K562 (cell line): ENCODE measurements around the gene PIP4K2A.

Source experiments
- ADNP ChIP-seq: fragments of 200-800 bp; sonication (Bioruptor generic); IDR thresholded peaks from 2 replicates; pipeline ENCODE4 v1.6.1; 2016; ENCODE audit warnings: missing genetic modification characterization, missing compliant biosample characterization
- ATF1 ChIP-seq, 2 experiments: fragments of 450-650 bp in 1 of 2; IDR thresholded peaks; 2 replicates each; pipeline ENCODE4 v1.6.1; 2016; ENCODE audit warnings: missing compliant biosample characterization in 1 of 2, missing genetic modification characterization in 1 of 2
- TF ChIP-seq, protein P1 (sequence below): sonication (generic); formaldehyde crosslinking; IDR thresholded peaks from 2 replicates; pipeline ENCODE4 v1.8.0; 2023; ENCODE audit warnings: mild to moderate bottlenecking, missing genetic modification reagents
- TF ChIP-seq, protein P2 (sequence below): sonication (generic); formaldehyde crosslinking; IDR thresholded peaks from 2 replicates; pipeline ENCODE4 v1.8.1; 2022; ENCODE audit warnings: missing genetic modification reagents
- TF ChIP-seq, protein P3 (sequence below), 3 experiments: IDR thresholded peaks in 2 of 3; conservative IDR thresholded peaks in 1 of 3; 2 replicates each; pipeline ENCODE4 v1.5.1; 2011 to 2012; ENCODE audit warnings: low read length in 3 of 3, mild to moderate bottlenecking in 3 of 3, control low read depth in 2 of 3, improper control_type of control experiment in 1 of 3, inconsistent platforms in 1 of 3, low read depth in 1 of 3, mixed read lengths in 1 of 3, moderate library complexity in 1 of 3; ENCODE audit not compliant: insufficient read depth in 2 of 3
- TF ChIP-seq, protein P4 (sequence below): fragments of 250-450 bp; sonication (Bioruptor Pico); IDR thresholded peaks from 2 replicates; pipeline ENCODE4 v1.9.0; 2021; ENCODE audit warnings: mild to moderate bottlenecking, inconsistent platforms
- TF ChIP-seq, protein P5 (sequence below), 2 experiments: fragments of 450-650 bp; IDR thresholded peaks; 2 replicates each; pipeline ENCODE4 v1.6.1; 2016
- TF ChIP-seq, protein P6 (sequence below): fragments of 450-650 bp; IDR thresholded peaks from 2 replicates; pipeline ENCODE4 v1.6.1; 2017; ENCODE audit warnings: mild to moderate bottlenecking, moderate library complexity

DNA sequence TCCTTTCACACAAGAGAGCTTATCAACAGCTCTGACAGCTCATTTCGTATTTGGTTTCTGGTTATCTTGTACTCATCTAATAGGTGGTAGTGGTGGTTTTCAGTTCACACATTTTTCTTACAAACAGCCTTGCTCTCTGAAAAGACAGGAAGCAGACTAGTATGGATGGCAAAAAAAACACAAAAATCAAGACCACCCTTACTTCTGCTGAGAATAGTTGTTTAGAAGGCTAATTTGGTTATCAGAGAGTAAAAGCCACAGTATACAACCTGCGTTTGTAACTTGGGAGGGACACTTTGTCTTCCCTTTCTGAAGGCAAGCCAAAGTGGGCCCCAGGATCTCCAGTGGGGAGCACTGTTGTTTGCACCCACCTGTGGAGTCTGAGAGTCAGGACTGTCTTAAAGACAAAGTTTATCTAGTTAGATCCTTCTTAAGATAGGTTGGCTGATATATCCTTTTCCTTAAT is 68.0 kb downstream of the PIP4K2A start:
- TF ChIP-seq ADNP (tag) (no peak), ATF1 (CRISPR knock-in tag; IDR thresholded peaks at IDR 0.05) (no peak), ATF1 (tag; IDR thresholded peaks at IDR 0.05) (no peak)
- TF ChIP-seq, protein P1, sequence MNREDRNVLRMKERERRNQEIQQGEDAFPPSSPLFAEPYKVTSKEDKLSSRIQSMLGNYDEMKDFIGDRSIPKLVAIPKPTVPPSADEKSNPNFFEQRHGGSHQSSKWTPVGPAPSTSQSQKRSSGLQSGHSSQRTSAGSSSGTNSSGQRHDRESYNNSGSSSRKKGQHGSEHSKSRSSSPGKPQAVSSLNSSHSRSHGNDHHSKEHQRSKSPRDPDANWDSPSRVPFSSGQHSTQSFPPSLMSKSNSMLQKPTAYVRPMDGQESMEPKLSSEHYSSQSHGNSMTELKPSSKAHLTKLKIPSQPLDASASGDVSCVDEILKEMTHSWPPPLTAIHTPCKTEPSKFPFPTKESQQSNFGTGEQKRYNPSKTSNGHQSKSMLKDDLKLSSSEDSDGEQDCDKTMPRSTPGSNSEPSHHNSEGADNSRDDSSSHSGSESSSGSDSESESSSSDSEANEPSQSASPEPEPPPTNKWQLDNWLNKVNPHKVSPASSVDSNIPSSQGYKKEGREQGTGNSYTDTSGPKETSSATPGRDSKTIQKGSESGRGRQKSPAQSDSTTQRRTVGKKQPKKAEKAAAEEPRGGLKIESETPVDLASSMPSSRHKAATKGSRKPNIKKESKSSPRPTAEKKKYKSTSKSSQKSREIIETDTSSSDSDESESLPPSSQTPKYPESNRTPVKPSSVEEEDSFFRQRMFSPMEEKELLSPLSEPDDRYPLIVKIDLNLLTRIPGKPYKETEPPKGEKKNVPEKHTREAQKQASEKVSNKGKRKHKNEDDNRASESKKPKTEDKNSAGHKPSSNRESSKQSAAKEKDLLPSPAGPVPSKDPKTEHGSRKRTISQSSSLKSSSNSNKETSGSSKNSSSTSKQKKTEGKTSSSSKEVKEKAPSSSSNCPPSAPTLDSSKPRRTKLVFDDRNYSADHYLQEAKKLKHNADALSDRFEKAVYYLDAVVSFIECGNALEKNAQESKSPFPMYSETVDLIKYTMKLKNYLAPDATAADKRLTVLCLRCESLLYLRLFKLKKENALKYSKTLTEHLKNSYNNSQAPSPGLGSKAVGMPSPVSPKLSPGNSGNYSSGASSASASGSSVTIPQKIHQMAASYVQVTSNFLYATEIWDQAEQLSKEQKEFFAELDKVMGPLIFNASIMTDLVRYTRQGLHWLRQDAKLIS (CRISPR knock-in tag) = no peak
- TF ChIP-seq, protein P2, sequence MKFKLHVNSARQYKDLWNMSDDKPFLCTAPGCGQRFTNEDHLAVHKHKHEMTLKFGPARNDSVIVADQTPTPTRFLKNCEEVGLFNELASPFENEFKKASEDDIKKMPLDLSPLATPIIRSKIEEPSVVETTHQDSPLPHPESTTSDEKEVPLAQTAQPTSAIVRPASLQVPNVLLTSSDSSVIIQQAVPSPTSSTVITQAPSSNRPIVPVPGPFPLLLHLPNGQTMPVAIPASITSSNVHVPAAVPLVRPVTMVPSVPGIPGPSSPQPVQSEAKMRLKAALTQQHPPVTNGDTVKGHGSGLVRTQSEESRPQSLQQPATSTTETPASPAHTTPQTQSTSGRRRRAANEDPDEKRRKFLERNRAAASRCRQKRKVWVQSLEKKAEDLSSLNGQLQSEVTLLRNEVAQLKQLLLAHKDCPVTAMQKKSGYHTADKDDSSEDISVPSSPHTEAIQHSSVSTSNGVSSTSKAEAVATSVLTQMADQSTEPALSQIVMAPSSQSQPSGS (CRISPR knock-in tag) = no peak
- TF ChIP-seq, protein P3, sequence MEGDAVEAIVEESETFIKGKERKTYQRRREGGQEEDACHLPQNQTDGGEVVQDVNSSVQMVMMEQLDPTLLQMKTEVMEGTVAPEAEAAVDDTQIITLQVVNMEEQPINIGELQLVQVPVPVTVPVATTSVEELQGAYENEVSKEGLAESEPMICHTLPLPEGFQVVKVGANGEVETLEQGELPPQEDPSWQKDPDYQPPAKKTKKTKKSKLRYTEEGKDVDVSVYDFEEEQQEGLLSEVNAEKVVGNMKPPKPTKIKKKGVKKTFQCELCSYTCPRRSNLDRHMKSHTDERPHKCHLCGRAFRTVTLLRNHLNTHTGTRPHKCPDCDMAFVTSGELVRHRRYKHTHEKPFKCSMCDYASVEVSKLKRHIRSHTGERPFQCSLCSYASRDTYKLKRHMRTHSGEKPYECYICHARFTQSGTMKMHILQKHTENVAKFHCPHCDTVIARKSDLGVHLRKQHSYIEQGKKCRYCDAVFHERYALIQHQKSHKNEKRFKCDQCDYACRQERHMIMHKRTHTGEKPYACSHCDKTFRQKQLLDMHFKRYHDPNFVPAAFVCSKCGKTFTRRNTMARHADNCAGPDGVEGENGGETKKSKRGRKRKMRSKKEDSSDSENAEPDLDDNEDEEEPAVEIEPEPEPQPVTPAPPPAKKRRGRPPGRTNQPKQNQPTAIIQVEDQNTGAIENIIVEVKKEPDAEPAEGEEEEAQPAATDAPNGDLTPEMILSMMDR (IDR thresholded peaks at IDR 0.05 in 2 of 3, conservative IDR thresholded peaks at IDR 0.05 in 1 of 3; ENCODE audit: insufficient read depth in 2 of 3, low read depth in 1 of 3, low read length in 3 of 3) = no peak
- TF ChIP-seq, protein P4, sequence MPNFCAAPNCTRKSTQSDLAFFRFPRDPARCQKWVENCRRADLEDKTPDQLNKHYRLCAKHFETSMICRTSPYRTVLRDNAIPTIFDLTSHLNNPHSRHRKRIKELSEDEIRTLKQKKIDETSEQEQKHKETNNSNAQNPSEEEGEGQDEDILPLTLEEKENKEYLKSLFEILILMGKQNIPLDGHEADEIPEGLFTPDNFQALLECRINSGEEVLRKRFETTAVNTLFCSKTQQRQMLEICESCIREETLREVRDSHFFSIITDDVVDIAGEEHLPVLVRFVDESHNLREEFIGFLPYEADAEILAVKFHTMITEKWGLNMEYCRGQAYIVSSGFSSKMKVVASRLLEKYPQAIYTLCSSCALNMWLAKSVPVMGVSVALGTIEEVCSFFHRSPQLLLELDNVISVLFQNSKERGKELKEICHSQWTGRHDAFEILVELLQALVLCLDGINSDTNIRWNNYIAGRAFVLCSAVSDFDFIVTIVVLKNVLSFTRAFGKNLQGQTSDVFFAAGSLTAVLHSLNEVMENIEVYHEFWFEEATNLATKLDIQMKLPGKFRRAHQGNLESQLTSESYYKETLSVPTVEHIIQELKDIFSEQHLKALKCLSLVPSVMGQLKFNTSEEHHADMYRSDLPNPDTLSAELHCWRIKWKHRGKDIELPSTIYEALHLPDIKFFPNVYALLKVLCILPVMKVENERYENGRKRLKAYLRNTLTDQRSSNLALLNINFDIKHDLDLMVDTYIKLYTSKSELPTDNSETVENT (CRISPR knock-in tag) = no peak
- TF ChIP-seq, protein P5, sequence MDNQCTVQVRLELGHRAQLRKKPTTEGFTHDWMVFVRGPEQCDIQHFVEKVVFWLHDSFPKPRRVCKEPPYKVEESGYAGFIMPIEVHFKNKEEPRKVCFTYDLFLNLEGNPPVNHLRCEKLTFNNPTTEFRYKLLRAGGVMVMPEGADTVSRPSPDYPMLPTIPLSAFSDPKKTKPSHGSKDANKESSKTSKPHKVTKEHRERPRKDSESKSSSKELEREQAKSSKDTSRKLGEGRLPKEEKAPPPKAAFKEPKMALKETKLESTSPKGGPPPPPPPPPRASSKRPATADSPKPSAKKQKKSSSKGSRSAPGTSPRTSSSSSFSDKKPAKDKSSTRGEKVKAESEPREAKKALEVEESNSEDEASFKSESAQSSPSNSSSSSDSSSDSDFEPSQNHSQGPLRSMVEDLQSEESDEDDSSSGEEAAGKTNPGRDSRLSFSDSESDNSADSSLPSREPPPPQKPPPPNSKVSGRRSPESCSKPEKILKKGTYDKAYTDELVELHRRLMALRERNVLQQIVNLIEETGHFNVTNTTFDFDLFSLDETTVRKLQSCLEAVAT (IDR thresholded peaks at IDR 0.05) = no peak
- TF ChIP-seq, protein P6, sequence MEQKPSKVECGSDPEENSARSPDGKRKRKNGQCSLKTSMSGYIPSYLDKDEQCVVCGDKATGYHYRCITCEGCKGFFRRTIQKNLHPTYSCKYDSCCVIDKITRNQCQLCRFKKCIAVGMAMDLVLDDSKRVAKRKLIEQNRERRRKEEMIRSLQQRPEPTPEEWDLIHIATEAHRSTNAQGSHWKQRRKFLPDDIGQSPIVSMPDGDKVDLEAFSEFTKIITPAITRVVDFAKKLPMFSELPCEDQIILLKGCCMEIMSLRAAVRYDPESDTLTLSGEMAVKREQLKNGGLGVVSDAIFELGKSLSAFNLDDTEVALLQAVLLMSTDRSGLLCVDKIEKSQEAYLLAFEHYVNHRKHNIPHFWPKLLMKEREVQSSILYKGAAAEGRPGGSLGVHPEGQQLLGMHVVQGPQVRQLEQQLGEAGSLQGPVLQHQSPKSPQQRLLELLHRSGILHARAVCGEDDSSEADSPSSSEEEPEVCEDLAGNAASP = no peak
